GM23338 (cell line): ENCODE results near the gene SPATA9.

ENCODE experiments used
- CREB1 ChIP-seq: fragments of 250-450 bp; sonication (Bioruptor Pico); IDR thresholded peaks from 2 replicates; pipeline ENCODE4 v1.5.0; 2020; ENCODE audit warnings: low read depth, mild to moderate bottlenecking, moderate library complexity
- CTCF ChIP-seq, 2 experiments: fragments of 200-600 bp in 1 of 2; sonication (generic) in 1 of 2; conservative IDR thresholded peaks; 2 replicates each; pipeline versions ENCODE4 v1.5.1 to v1.6.1; 2016 to 2017; ENCODE audit warnings: antibody characterized with exemption in 2 of 2, low read depth in 2 of 2, mild to moderate bottlenecking in 2 of 2, moderate library complexity in 1 of 2
- EZH2 ChIP-seq: fragments of 200-600 bp; sonication (generic); IDR thresholded peaks from one replicate; pipeline ENCODE4 v1.8.0; 2017; ENCODE audit warnings: antibody characterized with exemption, mild to moderate bottlenecking, low read depth; ENCODE audit not compliant: unreplicated experiment
- EZH2phosphoT487 ChIP-seq: fragments of 200-600 bp; sonication (generic); IDR thresholded peaks from one replicate; pipeline ENCODE4 v1.8.1; 2018; ENCODE audit warnings: antibody characterized with exemption; ENCODE audit not compliant: unreplicated experiment
- JUNB ChIP-seq: IDR thresholded peaks from one replicate; pipeline ENCODE4 v1.6.1; 2016; ENCODE audit warnings: antibody characterized with exemption; ENCODE audit not compliant: unreplicated experiment
- POLR2AphosphoS5 ChIP-seq: IDR thresholded peaks from 2 replicates; pipeline ENCODE4 v1.6.1; 2016; ENCODE audit warnings: antibody characterized with exemption, low read depth
- REST ChIP-seq: IDR thresholded peaks from one replicate; pipeline ENCODE4 v1.6.1; 2018; ENCODE audit warnings: antibody characterized with exemption; ENCODE audit not compliant: unreplicated experiment
- STAT1 ChIP-seq: IDR thresholded peaks from one replicate; pipeline ENCODE4 v1.6.1; 2016; ENCODE audit warnings: antibody characterized with exemption; ENCODE audit not compliant: unreplicated experiment
- ZNF331 ChIP-seq: fragments of 250-450 bp; sonication (Bioruptor Pico); IDR thresholded peaks from 2 replicates; pipeline ENCODE4 v1.5.0; 2020; ENCODE audit warnings: low read depth, mild to moderate bottlenecking, moderate library complexity
- ZNF462 ChIP-seq: fragments of 250-450 bp; sonication (Bioruptor Pico); IDR thresholded peaks from 2 replicates; pipeline ENCODE4 v1.5.0; 2020; ENCODE audit warnings: mild to moderate bottlenecking, moderate library complexity

GRCh38 chr5:95672641-95673040 is 10.2 kb downstream of the SPATA9 start:
- TF ChIP-seq CTCF (conservative IDR thresholded peaks at IDR 0.05; ENCODE audit: low read depth in 2 of 2) (no peak), CREB1 (no peak), POLR2AphosphoS5 (no peak), EZH2 (no peak), ZNF462 (CRISPR knock-in tag) (no peak), JUNB (no peak), STAT1 (no peak), REST (no peak), EZH2phosphoT487 (no peak), ZNF331 (CRISPR knock-in tag) (no peak)
